GM18511 (cell line): ENCODE data around the gene AP4E1.
"Not testable (repeated sequence)": the region's sequence is repeated elsewhere in the genome, so short reads cannot be mapped to it uniquely, and the experiment has no call there.

Experiments used
- ATAC-seq: cut with Tn5 transposase; IDR thresholded peaks from one replicate; pipeline ENCODE4 v1.9.1; 2021; ENCODE audit warnings: mild to moderate bottlenecking, moderate library complexity; ENCODE audit not compliant: unreplicated experiment

The AP4E1 gene

GRCh38 chr15:50943638-50944037 lies 35.2 kb downstream of the AP4E1 start:
- ATAC-seq = no peak

GRCh38 chr15:50944672-50945071 lies 36.2 kb downstream of the AP4E1 start:
- ATAC-seq = no peak

- ATAC-seq = no peak
Observed at GRCh38 chr15:50945725-50946124, 37.2 kb downstream of the AP4E1 start.

DNA sequence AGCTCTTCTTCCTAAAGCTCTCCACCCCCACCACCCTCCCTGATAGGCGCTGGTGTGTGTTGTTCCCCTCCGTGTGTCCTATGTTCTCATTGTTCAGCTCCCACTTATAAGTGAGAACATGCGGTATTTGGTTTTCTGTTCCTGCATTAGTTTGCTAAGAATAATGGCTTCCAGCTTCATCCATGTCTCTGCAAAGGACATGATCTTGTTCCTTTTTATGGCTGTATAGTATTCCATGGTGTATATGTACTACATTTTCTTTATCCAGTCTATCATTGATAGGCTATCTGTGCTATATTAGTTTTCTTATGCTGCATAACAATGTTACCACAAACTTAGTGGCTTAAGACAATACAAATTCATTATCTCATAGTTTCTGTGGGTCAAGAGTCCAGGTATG lies 42.3 kb downstream of the AP4E1 start:
- ATAC-seq = not testable (repeated sequence)

- ATAC-seq = no peak
Observed at GRCh38 chr15:50953302-50953701, 44.8 kb downstream of the AP4E1 start.

GRCh38 chr15:50954837-50955236 lies 46.4 kb downstream of the AP4E1 start:
- not testable (repeated sequence) for ATAC-seq

DNA sequence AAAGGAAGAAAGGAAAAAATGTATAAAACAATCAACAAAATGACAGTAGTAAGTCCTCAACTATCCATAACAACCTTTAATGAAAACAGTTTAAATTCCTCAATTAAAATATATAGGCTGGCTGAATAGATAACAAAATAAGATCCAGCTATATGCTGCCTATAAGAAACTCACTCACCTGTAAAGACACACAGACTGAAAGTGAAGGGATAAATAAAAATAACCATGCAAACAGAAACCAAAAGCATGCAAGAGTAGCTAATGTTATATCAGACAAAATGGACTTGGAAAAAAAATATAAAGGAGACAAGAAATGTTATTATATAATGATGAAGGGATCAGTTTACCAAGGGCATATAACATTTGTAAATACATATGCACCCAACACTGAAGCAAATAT lies 51.2 kb downstream of the AP4E1 start:
- ATAC-seq = no peak

- ATAC-seq = no peak
Observed at GRCh38 chr15:50964075-50964474, 55.6 kb downstream of the AP4E1 start.

DNA sequence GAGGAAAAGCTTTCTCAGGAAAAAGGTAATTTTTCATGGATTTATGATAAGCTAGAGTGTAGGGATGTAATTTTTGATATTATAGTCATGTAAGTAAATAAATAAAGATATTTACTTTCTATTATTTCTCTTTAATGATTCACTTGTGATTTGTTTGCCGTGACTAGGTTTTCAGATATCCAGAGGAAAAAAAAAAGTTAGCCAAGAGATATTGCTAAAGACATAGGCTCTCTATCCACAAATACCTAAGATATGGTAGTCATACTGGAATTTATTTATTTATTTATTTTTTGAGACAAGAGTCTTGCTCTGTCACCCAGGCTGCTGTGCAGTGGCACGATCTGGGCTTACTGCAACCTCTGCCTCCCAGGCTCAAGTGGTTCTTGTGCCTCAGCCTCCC lies 59.9 kb downstream of the AP4E1 start:
- ATAC-seq = no peak

- ATAC-seq = no peak
Observed at GRCh38 chr15:50970524-50970923, 62.0 kb downstream of the AP4E1 start.

GRCh38 chr15:50971115-50971514 lies 62.6 kb downstream of the AP4E1 start:
- no peak for ATAC-seq

DNA sequence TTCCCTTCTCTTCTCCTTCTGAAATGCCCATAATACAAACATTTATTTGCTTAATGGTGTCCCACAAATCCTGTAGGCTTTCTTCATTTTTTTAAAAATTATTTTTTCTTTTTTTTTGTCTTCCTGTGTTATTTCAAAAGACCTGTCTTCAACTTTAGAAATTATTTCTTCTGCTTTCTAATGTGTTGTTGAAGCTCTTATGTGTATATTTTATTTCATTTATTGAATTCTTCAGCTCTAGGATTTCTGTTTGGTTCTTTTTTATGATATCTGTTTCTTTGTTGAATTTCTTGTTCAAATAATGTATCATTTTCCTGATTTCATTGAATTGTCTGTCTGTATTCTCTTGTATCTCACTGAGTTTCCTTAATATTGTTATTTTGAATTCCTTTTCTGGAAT lies 63.1 kb downstream of the AP4E1 start:
- no peak for ATAC-seq

- no peak for ATAC-seq
Observed at GRCh38 chr15:50973605-50974004, 65.1 kb downstream of the AP4E1 start.

GRCh38 chr15:50977162-50977561 lies 68.7 kb downstream of the AP4E1 start:
- ATAC-seq = no peak

DNA sequence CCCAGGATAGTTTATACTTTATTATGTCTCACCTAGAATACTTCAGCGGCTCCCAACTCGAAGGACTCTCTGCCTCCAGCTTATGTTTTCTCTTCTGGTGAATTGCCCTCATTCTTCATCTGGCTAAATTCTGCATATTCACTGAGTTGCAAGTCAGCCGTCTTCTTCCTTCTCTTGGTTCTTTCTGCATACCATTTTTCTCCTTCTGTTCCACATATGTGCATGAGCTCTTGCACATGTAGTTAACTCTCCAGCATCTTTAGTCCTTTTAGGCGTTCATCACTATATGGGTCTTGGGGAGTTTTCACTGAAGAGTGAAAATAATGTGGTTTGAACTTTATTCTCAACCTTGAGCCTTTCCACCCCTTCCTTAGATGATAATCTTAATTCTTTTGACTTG lies 70.1 kb downstream of the AP4E1 start:
- ATAC-seq = no peak

DNA sequence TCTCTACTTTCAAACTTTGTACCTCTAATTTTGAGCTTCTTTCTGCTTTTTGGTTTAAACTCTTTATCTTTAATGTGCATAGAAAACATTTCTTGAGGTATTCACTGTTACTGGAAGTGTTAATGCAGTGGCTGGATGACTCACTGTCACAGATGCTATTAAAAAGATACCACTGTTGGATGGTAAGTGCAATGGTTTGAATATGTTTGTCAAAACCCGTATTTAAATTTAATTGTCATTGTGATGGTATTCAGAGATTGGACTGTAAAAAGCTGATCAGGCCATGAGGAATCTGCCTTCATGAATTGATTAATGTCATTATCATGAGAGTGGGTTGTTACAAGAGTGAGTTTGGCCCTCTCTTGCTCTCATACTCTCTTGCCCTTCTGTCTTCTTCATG lies 70.6 kb downstream of the AP4E1 start:
- no peak for ATAC-seq

DNA sequence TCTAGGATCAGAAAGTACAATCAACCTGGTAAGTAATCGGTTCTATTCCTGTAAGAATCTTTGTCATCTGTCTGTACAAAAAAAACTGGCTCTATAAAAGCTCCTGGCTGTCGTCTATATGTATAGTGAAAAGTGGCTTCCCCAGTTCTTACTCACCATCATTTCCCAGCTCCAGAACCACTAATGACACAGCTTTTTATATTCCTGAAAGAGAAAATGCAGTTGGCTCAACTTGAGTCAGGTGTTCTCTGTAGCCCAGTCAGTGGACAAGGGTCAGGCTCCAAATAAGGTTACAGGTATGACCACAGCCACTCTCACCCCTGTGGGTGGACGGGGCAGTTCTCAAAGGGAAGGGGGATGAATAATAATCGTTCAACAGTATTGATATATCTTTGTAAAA lies 85.1 kb downstream of the AP4E1 start:
- ATAC-seq = no peak

- no peak for ATAC-seq
Observed at GRCh38 chr15:50996641-50997040, 88.2 kb downstream of the AP4E1 start.

DNA sequence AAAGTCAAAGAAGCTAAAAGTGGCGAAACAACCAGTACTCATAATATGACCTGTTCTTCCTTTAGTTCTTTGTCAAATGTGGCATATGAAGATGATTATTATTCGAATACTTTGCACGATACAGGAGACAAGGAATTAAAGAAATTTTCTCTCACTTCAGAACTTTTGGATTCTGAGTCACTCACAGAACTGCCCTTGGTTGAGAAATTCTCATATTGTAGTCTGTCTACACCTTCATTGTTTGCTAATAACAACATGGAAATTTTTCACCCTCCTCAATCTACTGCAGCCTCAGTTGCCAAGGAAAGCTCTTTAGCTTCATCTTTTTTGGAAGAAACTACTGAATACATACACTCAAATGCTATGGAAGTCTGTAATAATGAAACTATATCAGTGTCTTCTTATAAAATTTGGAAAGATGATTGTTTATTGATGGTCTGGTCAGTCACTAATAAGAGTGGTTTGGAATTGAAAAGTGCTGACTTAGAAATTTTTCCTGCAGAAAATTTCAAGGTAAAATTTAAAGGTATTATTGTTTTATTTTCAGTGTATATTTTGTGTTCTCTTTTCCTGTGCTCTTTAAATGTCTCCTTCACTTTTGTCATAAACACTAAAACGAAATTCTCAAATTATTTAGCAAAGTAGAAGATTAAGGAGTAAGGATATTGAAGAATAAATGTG lies 89.0 kb downstream of the AP4E1 start:
- ATAC-seq = no peak

DNA sequence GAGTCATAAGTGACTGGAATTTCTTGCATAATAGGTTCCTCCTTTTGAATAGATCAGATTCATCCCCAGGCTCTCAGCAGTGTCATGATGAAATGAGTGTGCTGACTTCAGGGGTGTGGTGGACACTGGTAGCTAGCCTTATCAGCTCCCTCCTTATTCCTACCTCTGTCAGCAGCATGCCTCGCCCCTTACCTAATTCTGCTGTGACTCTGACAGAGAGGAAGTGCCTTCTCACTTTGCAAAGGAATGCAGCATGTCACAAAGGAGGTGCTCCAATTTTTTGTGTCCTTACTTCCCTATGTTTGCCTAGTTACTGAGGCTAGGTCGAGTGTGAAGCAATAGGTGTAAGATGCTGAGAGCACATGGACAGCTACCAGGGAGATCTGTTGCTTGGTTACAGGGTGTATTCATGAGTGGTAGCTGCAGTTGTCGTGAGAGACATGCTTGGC lies 95.6 kb downstream of the AP4E1 start:
- no peak for ATAC-seq

- no peak for ATAC-seq
Observed at GRCh38 chr15:51006336-51006985, 98.0 kb downstream of the AP4E1 start.

GRCh38 chr15:51007131-51007666 lies 98.7 kb downstream of the AP4E1 start:
- ATAC-seq = no peak
